ENCODE results near the gene CATSPERD. TPM values are rescaled to one million over a fixed set of nuclear protein-coding genes. Genes with fewer than 3 reads are reported as not detected.

The CATSPERD gene
- total RNA-seq, 1 experiment from 2014 or later = not detected

DNA sequence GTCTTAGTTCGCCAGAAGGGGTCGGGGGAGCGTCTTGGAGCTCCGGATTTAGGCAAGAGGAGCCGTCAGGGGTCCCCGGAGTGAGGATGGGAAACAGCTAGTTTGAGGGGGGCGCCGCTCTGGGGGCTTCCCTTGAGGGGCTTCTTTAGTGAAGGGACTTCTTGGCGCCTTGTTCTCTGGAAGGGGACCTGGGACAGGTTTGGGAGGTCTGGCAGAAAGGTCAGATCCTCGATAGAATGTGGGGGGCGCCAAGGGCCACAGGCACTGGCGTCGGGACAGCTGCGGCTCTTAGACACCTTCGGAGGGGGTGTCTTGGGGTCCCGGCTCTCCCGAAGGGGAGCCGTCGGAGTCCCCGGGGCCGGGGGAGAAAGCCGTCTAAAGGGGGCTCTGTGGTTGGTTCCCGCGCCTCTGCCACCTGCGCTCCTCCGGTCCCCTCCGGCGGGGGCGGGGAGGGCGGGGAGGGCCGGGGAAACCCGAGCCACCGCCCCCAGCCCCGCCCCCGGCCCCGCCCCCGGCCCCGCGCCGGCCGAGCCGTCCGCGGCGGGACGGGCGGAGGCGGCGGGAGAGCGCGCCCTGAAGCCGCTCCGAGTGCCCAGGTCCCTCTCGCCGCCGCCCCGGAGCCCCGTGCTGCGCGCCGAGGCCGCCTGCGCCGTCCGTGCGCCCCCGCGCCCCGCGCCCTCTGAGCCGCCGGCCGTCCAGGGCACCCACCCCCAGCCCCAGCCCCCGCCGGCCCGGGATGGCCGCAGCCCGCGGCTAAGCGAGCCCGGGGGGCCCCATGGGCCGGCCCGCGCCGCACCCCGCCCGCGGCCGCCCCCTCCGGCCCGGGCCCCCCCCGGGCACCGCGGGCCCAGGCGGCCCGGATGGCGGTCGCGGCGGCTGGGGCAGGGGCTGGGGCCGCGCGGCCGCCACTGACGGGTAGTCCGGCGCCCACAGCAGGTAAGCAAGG lies 84.4 kb downstream of the CATSPERD start, which contains the start of gene NRTN:
Gene NRTN (plus strand): TSS at position 552 of the 946 bp plus-strand sequence. CDS start 19,099 bp downstream, outside the sequence.
- DNase-seq (ENCODE audit: low read depth) = no peak

DNA sequence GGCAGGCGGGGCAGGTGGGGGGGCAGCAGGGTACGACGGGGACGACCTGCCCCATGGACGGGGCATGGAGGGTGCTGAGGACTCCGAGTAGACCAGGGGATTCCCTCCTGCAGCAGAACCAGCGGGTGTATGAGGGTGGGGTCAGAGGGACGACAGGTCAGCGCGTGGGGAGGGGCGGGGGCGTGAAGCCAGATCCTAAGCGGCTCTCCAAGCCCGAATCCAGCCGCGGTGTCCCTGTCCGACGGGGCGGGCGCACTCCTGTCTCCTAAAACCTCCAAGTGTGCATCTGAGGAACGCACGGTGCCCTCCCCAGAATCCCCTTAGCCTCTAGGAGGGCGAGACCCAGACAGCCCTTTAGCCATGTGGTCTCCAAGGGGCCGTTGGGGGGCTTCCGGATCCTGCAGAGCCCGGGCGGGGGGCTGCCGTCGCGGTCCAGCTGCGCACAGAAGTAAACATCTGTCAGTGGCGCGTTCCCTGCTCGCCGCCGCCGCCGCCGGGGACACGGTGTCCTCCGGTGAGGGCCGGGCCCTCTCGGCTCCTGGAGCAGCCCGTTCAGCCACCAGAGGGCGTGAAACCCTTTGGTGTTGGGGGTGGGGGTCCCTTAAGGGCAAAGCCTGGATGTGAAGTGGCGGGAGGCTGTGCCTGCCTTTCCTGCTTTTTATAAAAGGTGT lies 85.2 kb downstream of the CATSPERD start:
- peak; percentile 76 for DNase-seq (ENCODE audit: low read depth)

DNA sequence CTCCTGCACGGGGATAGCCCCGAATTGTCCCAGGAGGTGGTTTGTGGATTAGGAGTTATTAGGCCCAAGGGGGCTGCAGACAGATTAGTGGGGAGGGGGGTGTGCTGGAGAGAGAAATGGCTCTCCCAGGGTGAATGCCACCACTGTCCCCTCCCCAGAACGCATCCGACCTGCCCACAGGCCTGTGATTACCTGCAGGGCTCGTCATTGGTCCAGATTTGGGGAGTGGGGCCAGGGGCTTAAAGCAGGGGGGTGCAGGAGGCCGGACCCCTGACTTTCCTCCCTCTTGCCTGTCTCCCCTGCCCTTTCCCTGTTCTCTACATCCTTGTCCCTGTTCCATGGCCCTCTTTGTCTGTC lies 85.7 kb downstream of the CATSPERD start:
- peak; percentile 1 for DNase-seq (ENCODE audit: low read depth)

GRCh38 chr19:5806905-5807304 lies 86.5 kb downstream of the CATSPERD start:
- DNase-seq (ENCODE audit: low read depth) = no peak

- DNase-seq (ENCODE audit: low read depth) = no peak
Observed at GRCh38 chr19:5808120-5808816, 87.8 kb downstream of the CATSPERD start.

GRCh38 chr19:5809053-5809452 lies 88.6 kb downstream of the CATSPERD start:
- DNase-seq (ENCODE audit: low read depth) = no peak

DNA sequence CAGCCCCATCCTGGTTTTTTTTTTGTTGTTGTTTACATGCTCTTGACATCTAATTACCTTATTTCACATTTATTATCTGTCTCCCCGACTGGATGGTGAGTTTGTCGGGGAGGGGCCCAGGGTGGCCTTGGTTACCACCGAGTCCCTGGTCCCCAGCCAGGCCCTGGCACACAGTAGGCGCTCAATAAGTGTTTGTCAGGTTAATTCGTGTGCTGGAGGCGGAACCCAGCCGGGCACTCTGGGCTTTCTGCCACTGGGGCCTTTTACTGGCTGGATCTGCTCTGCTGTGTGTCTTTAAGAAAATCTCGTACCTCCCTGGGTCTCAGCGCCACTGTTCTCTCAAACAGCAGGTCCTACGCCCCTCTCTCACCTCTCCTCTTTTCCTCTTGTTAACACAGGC lies 89.0 kb downstream of the CATSPERD start:
- DNase-seq (ENCODE audit: low read depth) = no peak

DNA sequence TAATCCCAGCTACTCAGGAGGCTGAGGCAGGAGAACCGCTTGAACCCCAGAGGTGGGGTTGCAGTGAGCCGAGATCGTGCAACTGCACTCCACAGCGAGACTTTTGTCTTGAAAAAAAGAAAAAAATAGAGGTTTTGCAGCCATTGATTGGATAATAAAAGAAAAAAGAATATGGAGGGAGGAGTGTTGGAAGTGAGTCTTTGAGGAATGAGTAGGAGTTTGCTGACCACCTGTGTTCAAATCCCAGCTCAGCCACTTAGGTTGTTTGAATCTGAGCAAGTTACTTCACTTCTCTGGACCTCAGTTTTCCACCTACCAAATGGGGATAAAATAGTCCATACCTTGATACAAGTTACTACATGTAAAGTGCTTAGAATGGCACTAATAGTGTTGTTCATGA lies 90.7 kb downstream of the CATSPERD start:
- no peak for DNase-seq (ENCODE audit: low read depth)

DNA sequence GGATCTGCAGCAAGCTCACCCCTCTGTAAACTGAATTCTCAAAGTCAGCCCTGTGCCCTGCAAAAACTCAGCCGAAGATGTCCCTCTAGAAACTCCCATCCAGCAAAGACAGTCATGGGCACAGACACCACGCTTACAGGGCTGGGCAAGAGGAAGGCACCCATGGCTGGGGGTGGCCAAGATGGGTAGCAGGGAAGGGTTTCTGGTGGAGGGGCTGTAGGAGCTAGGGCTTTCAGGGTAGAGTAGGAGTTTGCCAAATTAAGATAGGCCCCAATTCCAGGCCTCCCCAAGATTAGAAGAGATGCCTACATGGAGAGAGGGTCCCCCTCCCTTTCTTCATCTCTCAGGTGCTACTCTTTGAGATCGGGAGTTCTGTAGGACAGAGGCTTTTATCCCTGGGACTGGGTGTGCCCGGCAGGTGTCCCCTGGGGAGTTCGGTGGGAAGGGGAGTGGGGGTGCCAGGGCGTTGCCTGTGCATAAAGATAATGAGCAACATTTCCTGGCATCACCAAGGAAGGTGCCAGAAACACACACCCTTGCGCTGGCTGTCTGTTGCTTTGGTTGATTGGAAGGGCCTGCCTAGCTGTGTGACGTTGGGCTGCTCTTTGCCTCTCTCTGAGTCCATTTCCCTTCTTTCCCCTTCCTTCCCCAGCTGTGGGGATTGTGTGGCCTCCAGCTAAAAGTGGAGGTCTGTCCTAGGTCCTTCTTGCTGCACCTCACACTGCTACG lies 93.8 kb downstream of the CATSPERD start:
- DNase-seq (ENCODE audit: low read depth) = no peak

DNA sequence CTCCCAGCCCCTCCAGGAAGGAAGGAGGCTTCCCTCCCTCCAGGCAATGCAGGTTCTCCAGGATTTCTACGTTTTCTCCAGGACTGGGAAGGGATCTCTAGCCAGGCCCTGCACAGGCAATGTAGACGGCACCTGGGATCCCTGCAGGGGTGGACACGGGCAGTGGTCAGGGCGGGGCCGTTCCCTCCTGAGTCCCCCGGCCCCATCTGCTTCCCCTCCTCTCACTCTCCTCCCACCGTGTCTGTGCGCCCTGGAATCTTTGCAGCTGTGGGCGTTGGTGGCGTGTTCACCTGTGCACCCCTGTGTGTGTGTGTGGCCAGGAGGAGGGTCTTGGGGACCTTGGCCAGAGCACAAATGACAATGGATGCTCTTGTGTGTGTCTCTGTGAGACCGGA lies 94.4 kb downstream of the CATSPERD start:
- DNase-seq (ENCODE audit: low read depth) = no peak

DNA sequence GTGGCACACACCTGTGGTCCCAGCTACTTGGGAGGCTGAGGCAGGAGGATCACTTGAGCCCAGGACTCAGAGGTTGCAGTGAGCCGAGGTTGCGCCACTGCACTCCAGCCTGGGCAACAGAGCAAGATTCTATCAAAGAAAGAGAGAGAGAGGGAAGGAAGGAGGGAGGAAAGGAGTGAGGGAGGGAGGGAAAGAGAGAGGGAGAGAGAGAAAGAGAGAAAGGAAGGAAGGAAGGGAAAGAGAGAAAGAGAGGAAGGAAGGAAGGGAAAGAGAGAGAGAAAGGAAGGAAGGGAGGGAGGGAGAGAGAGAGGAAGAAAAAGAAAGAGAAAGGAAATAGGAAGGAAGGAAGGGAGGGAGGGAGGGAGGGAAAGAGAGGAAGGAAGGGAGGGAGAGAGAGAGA lies 96.8 kb downstream of the CATSPERD start:
- DNase-seq (ENCODE audit: low read depth) = no peak

DNA sequence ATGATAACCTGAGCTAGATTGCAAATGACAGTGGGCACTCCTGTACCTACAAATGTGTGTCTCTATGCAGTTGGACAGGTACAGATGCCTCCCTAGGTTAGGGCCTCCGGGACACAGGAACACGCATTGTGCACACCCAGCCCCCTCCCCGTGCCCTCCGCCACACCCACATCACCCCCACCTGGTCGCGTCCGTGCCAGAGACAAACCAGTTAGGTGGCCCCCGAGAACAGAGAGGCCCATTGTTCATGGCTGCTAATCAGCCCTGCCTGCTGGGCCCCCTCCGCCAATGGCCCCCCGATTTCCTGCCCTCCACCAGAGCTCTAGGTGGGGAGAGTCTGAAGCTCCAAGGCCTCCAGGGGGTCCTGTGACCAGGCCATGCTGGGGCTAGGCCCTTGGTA lies 98.2 kb downstream of the CATSPERD start:
- DNase-seq (ENCODE audit: low read depth) = no peak

- no peak for DNase-seq (ENCODE audit: low read depth)
Observed at GRCh38 chr19:5820785-5821184, 100.3 kb downstream of the CATSPERD start.

GRCh38 chr19:5821521-5822180 lies 101.2 kb downstream of the CATSPERD start:
- DNase-seq (ENCODE audit: low read depth) = no peak

GRCh38 chr19:5822181-5822844 lies 101.9 kb downstream of the CATSPERD start:
- DNase-seq (ENCODE audit: low read depth) = no peak

GRCh38 chr19:5823579-5824281 lies 103.3 kb downstream of the CATSPERD start:
- DNase-seq (ENCODE audit: low read depth) = peak; percentile 61

- no peak for DNase-seq (ENCODE audit: low read depth)
Observed at GRCh38 chr19:5824751-5825150, 104.3 kb downstream of the CATSPERD start.

GRCh38 chr19:5825178-5825577 lies 104.7 kb downstream of the CATSPERD start:
- no peak for DNase-seq (ENCODE audit: low read depth)

DNA sequence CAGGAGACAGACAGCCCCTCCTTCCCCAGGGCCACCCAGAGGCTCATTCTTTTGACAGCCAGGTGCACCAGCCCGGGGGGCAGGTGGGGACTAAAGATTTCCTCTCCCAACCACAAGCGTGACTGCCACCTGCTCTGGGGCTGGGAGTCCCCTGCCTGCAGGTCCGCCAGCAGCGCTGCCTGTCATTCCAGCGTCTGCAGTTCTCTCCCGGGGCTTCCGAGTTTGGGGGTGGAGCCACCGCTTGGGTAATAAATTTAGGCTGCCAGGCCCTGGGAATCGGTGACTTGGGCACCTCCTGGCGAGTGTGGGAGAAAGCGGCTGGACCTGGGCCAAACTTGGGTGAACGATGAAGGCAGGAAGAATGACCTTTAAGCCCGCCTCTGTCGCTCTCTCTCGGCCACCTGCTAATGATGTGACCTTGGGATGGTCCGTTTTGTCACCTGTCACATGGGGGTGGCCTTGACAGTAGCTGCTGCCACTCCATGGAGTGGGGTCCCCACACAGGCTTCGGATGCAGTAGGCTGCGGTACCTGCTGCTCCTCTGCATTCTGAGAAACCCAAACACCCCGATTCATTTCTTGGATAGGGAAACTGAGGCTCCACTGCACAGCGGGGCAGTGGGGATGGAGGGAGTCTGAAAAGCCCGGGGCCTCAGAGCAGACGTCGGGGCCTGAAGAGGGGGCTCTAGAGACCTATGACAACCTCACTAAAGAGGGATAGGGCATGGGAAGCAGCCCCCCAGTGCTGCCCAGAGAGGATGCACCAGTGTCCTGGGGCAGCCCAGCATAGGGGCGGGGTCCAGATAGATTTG lies 106.3 kb downstream of the CATSPERD start:
- peak; percentile 76 for DNase-seq (ENCODE audit: low read depth)

All from Daoy (cell line).